ENCODE measurements around the gene TBC1D16. TPM values are rescaled to one million over a fixed set of nuclear protein-coding genes. Genes with fewer than 3 reads are reported as not detected.

Gene TBC1D16
- total RNA-seq, 3 donors from 2014 or later (not counting 1 experiment from before 2014, with no cell fraction given), result 0.49 to 1.00 (median 0.65) TPM

- H3K4me1 Mint-ChIP-seq, result no peaks in the 10 kb centered on the region
- no peak overlapping the region for H3K4me3 Mint-ChIP-seq
- DNase-seq (no peak), ATAC-seq (no peak)
- intact Hi-C loops (cut with micrococcal nuclease), result no loop called here
- H3K27me3 ChIP-seq (ENCODE audit: control insufficient read depth, insufficient read depth, low read length), result no peaks in the 10 kb centered on the region
- H3K9me3 Mint-ChIP-seq, result no peaks in the 10 kb centered on the region
- no peak for TF ChIP-seq CTCF (IDR thresholded peaks at IDR 0.05)
- no peak overlapping the region for H3K27ac Mint-ChIP-seq
- no peaks in the 10 kb centered on the region for H3K36me3 ChIP-seq (ENCODE audit: control insufficient read depth, insufficient read depth, low read length)
- H3K4me3 ChIP-seq (ENCODE audit: low read length), result no peak overlapping the region
- peaks cover 0 to 8% of the 10 kb centered on the region in 2 donors for H3K27me3 Mint-ChIP-seq (ENCODE audit: low read depth in 2 of 2)
- no peaks in the 10 kb centered on the region for H3K36me3 Mint-ChIP-seq
- WGBS (ENCODE audit: insufficient coverage), result 88% methylated on average over 8 of the region's 8 CpGs
- H3K27ac ChIP-seq (ENCODE audit: low read length), result no peak overlapping the region
- no peaks in the 10 kb centered on the region for H3K4me1 ChIP-seq (ENCODE audit: control insufficient read depth, insufficient read depth, low read length)
- no peaks in the 10 kb centered on the region for H3K9me3 ChIP-seq (ENCODE audit: control insufficient read depth, insufficient read depth, low read length)
These were observed 82.8 kb downstream of the TBC1D16 start for GRCh38 chr17:79952901-79953300.

- H3K4me1 Mint-ChIP-seq, result no peaks in the 10 kb centered on the region
- H3K4me3 Mint-ChIP-seq, result no peak overlapping the region
- Histone ChIP-seq H3K4me3 (ENCODE audit: low read length) (no peak overlapping the region), H3K36me3 (ENCODE audit: control insufficient read depth, insufficient read depth, low read length) (no peaks in the 10 kb centered on the region), H3K4me1 (ENCODE audit: control insufficient read depth, insufficient read depth, low read length) (no peaks in the 10 kb centered on the region), H3K27me3 (ENCODE audit: control insufficient read depth, insufficient read depth, low read length) (no peaks in the 10 kb centered on the region), H3K27ac (ENCODE audit: low read length) (no peak overlapping the region), H3K9me3 (ENCODE audit: control insufficient read depth, insufficient read depth, low read length) (no peaks in the 10 kb centered on the region)
- no peak overlapping the region for H3K27ac Mint-ChIP-seq
- peaks cover 0 to 8% of the 10 kb centered on the region in 2 donors for H3K27me3 Mint-ChIP-seq (ENCODE audit: low read depth in 2 of 2)
- no peak for ATAC-seq
- DNase-seq, result no peak
- 94% methylated on average over 34 of the region's 36 CpGs for WGBS (ENCODE audit: insufficient coverage)
- no peak for TF ChIP-seq CTCF (IDR thresholded peaks at IDR 0.05)
- H3K36me3 Mint-ChIP-seq, result no peaks in the 10 kb centered on the region
- no peaks in the 10 kb centered on the region for H3K9me3 Mint-ChIP-seq
- intact Hi-C loops (cut with micrococcal nuclease), result no loop called here
These were observed 83.3 kb downstream of the TBC1D16 start for GRCh38 chr17:79952265-79952877.

DNA sequence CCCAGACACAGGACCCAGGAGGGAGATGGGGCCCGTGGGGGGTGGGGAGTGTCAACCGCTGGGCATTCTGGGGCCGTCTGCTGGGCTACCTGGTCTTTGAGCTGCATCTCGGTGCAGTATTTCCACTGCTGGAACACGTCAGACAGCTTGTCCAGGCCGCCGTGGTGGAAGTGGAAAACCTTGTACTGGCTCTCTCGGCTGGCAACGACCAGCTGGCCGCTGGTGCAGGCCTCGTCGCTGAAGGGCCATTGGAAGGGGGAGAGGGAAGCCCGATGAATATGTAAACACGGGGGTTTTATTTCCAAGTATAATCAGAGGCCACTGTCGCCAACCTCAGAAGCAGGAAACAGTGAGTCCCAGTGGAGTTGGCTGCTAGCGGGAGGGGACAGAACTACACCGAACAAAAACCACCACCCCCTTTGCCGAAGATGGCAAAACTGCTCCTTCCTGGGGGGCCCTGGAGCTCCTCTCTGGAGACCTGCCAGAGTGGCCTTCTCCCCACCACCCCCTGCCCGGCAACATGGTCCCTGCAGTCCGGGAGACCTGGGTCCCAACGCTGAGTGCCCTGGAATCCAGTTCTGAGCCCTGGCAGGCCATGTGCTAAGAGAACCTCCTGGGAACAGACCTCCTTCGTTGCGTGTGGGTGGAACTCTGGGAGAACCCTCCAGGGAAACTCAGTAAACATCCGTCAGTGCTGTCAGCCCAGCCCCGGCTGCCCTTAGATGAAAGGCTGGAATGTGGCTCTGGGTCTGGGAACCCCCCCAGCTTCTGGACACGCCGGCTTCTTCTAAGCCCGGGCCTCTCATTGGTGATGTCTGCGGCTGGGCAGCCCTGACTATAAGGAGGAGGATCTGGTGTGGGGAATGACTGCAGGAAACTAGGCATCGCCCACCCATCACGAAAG, 84.1 kb downstream of the TBC1D16 start:
- ATAC-seq (no peak), DNase-seq (no peak)
- no peak for TF ChIP-seq CTCF (IDR thresholded peaks at IDR 0.05)
- Histone ChIP-seq H3K27me3 (ENCODE audit: control insufficient read depth, insufficient read depth, low read length) (no peaks in the 10 kb centered on the region), H3K4me3 (ENCODE audit: low read length) (no peak overlapping the region), H3K27ac (ENCODE audit: low read length) (no peak overlapping the region), H3K36me3 (ENCODE audit: control insufficient read depth, insufficient read depth, low read length) (no peaks in the 10 kb centered on the region), H3K9me3 (ENCODE audit: control insufficient read depth, insufficient read depth, low read length) (no peaks in the 10 kb centered on the region), H3K4me1 (ENCODE audit: control insufficient read depth, insufficient read depth, low read length) (no peaks in the 10 kb centered on the region)
- WGBS (ENCODE audit: insufficient coverage), result 77% methylated on average over 31 of the region's 31 CpGs
- Mint-ChIP-seq H3K9me3 (no peaks in the 10 kb centered on the region), H3K36me3 (no peaks in the 10 kb centered on the region), H3K4me3 (no peak overlapping the region), H3K27me3 (ENCODE audit: low read depth in 2 of 2) (peaks cover 0 to under 1% of the 10 kb centered on the region in 2 donors), H3K27ac (no peak overlapping the region), H3K4me1 (no peaks in the 10 kb centered on the region)
- intact Hi-C loops (cut with micrococcal nuclease), result no loop called here
